ENCODE data around the gene OLFML2B. TPM values are rescaled to one million over a fixed set of nuclear protein-coding genes. Genes with fewer than 3 reads are reported as not detected.

The OLFML2B gene
- total and polyA plus RNA-seq, 4 donors: 3.0 to 52.2 (median 11.7) TPM

GRCh38 chr1:161973924-161974845 is 49.5 kb downstream of the OLFML2B start:
- DNase-seq: no peak
- Histone ChIP-seq H3K27me3 (ENCODE audit: control insufficient read depth in 3 of 3, insufficient read depth in 3 of 3, low read length in 2 of 3) (no peaks in the 10 kb centered on the region), H3K4me3 (no peak overlapping the region), H3K9ac (ENCODE audit: insufficient read depth in 1 of 2, low read length in 2 of 2) (no peak overlapping the region), H3K27ac (ENCODE audit: low read depth in 1 of 2, low read length in 1 of 2) (no peak overlapping the region), H3K4me1 (ENCODE audit: control insufficient read depth in 5 of 5, insufficient read depth in 5 of 5, low read length in 5 of 5) (peaks cover 0 to 7% (median 0%) of the 10 kb centered on the region in 5 donors), H3K9me3 (ENCODE audit: control insufficient read depth in 4 of 4, insufficient read depth in 3 of 4, low read length in 3 of 4) (peaks cover 0 to 8% (median 0%) of the 10 kb centered on the region in 4 donors), H3K36me3 (ENCODE audit: control insufficient read depth in 4 of 4, insufficient read depth in 4 of 4, low read length in 4 of 4) (no peaks in the 10 kb centered on the region)
- no peak for ATAC-seq (ENCODE audit: insufficient read depth, low FRiP score)
- TF ChIP-seq CTCF (IDR thresholded peaks at IDR 0.05; ENCODE audit: control extremely low read depth, extremely low read depth): no peak
- WGBS, 2 donors: 64 to 80% methylated on average over 9 of the region's 9 CpGs

GRCh38 chr1:161972828-161973227 is 50.8 kb downstream of the OLFML2B start:
- Histone ChIP-seq H3K9me3 (ENCODE audit: control insufficient read depth in 4 of 4, insufficient read depth in 3 of 4, low read length in 3 of 4) (peaks cover 0 to 6% (median 0%) of the 10 kb centered on the region in 4 donors), H3K27ac (ENCODE audit: low read depth in 1 of 2, low read length in 1 of 2) (no peak overlapping the region), H3K27me3 (ENCODE audit: control insufficient read depth in 3 of 3, insufficient read depth in 3 of 3, low read length in 2 of 3) (no peaks in the 10 kb centered on the region), H3K9ac (ENCODE audit: insufficient read depth in 1 of 2, low read length in 2 of 2) (no peak overlapping the region), H3K36me3 (ENCODE audit: control insufficient read depth in 4 of 4, insufficient read depth in 4 of 4, low read length in 4 of 4) (peaks cover 0 to 2% (median 0%) of the 10 kb centered on the region in 4 donors), H3K4me1 (ENCODE audit: control insufficient read depth in 5 of 5, insufficient read depth in 5 of 5, low read length in 5 of 5) (peaks cover 0 to 7% (median 0%) of the 10 kb centered on the region in 5 donors), H3K4me3 (no peak overlapping the region)
- no peak for ATAC-seq (ENCODE audit: insufficient read depth, low FRiP score)
- DNase-seq: no peak
- WGBS, 2 donors: 84 to 91% methylated on average over 9 of the region's 9 CpGs
- no peak for TF ChIP-seq CTCF (IDR thresholded peaks at IDR 0.05; ENCODE audit: control extremely low read depth, extremely low read depth)

GRCh38 chr1:161970633-161971032 is 53.0 kb downstream of the OLFML2B start:
- H3K36me3 ChIP-seq (ENCODE audit: control insufficient read depth in 4 of 4, insufficient read depth in 4 of 4, low read length in 4 of 4): peaks cover 0 to 5% (median 0%) of the 10 kb centered on the region in 4 donors
- TF ChIP-seq CTCF (IDR thresholded peaks at IDR 0.05; ENCODE audit: control extremely low read depth, extremely low read depth): no peak
- H3K4me1 ChIP-seq (ENCODE audit: control insufficient read depth in 5 of 5, insufficient read depth in 5 of 5, low read length in 5 of 5): peaks cover 0 to 7% (median 0%) of the 10 kb centered on the region in 5 donors
- H3K27me3 ChIP-seq (ENCODE audit: control insufficient read depth in 3 of 3, insufficient read depth in 3 of 3, low read length in 2 of 3): no peaks in the 10 kb centered on the region
- peaks cover 0 to 3% (median 0%) of the 10 kb centered on the region in 4 donors for H3K9me3 ChIP-seq (ENCODE audit: control insufficient read depth in 4 of 4, insufficient read depth in 3 of 4, low read length in 3 of 4)
- 48 to 59% methylated on average over 3 of the region's 3 CpGs for WGBS, 2 donors
- no peak overlapping the region for H3K27ac ChIP-seq (ENCODE audit: low read depth in 1 of 2, low read length in 1 of 2)
- H3K4me3 ChIP-seq: no peak overlapping the region
- no peak for ATAC-seq (ENCODE audit: insufficient read depth, low FRiP score)
- H3K9ac ChIP-seq (ENCODE audit: insufficient read depth in 1 of 2, low read length in 2 of 2): no peak overlapping the region
- no peak for DNase-seq
